Colonic mucosa (tissue), 4 donors: ENCODE data around the gene RACGAP1. TPM values are rescaled to one million over a fixed set of nuclear protein-coding genes. Genes with fewer than 3 reads are reported as not detected.

Source experiments
- DNase-seq: peaks from one replicate; pipeline ENCODE4 v3.0.0-alpha.2; 2020
- H3K27ac ChIP-seq: fragments of 200-600 bp; one replicate; pipeline ENCODE4 v1.8.0; 2021
- H3K27me3 ChIP-seq: fragments of 200-600 bp; one replicate; pipeline ENCODE4 v1.8.0; 2021
- H3K36me3 ChIP-seq: fragments of 200-600 bp; one replicate; pipeline ENCODE4 v1.8.0; 2021
- H3K4me1 ChIP-seq: fragments of 200-600 bp; one replicate; pipeline ENCODE4 v1.8.0; 2021; ENCODE audit warnings: mild to moderate bottlenecking
- H3K4me3 ChIP-seq: fragments of 200-600 bp; one replicate; pipeline ENCODE4 v1.8.0; 2021
- H3K9ac ChIP-seq, 2 donors: one replicate each; pipeline ENCODE4 v1.7.0; 2013; ENCODE audit warnings: control low read depth in 2 of 2, low read depth in 2 of 2, low read length in 2 of 2
- H3K9me3 ChIP-seq: fragments of 200-600 bp; one replicate; pipeline ENCODE4 v1.8.0; 2021
- CTCF ChIP-seq: fragments of 200-600 bp; IDR thresholded peaks from one replicate; pipeline ENCODE4 v1.8.0; 2022; ENCODE audit warnings: antibody characterized with exemption, mild to moderate bottlenecking
- intact Hi-C: fragments of 100-400 bp; cut with DNase I; formaldehyde crosslinking; loops from one replicate; pipeline ENCODE4 v1.14.1; 2022
- total RNA-seq, 2 donors: library from RNA; stranded (reverse); fragmentation: NEBNext Ultra II Directional in 1 of 2; extraction: Animal tissue kit (Norgen Biotek cat#: 25700) in 1 of 2; gene quantifications; one replicate each; pipeline ENCODE4 v1.2.1, GENCODE V29; 2021
- donor health status: healthy.
- donor health status: DM: no; HTN: no; CAD: no.
- donor health status: DM: no; HTN: no; CAD: no.

RACGAP1 gene
- total RNA-seq, 2 donors from 2014 or later: 36.2 to 83.8 TPM

GRCh38 chr12:49967777-49968250, 57.5 kb downstream of the RACGAP1 start:
- no peak for DNase-seq
- H3K4me3 ChIP-seq: peak overlapping the region; percentile 33
- no peaks in the 10 kb centered on the region for H3K4me1 ChIP-seq
- TF ChIP-seq CTCF: no peak
- no peak overlapping the region for H3K27ac ChIP-seq
- no peaks in the 10 kb centered on the region for H3K36me3 ChIP-seq
- intact Hi-C loops: no loop called here
- peak overlapping the region in 1 of 2 donors; percentile 16 for H3K9ac ChIP-seq
- no peaks in the 10 kb centered on the region for H3K9me3 ChIP-seq
- H3K27me3 ChIP-seq: no peaks in the 10 kb centered on the region

GRCh38 chr12:49967042-49967776, 58.1 kb downstream of the RACGAP1 start:
- no peaks in the 10 kb centered on the region for H3K27me3 ChIP-seq
- peak overlapping the region in 1 of 2 donors; percentile 30 for H3K9ac ChIP-seq
- peak; percentile 70 for TF ChIP-seq CTCF
- no peak overlapping the region for H3K27ac ChIP-seq
- DNase-seq: peak; percentile 95
- H3K9me3 ChIP-seq: no peaks in the 10 kb centered on the region
- no peaks in the 10 kb centered on the region for H3K36me3 ChIP-seq
- H3K4me1 ChIP-seq: no peaks in the 10 kb centered on the region
- intact Hi-C loops: no loop called here
- H3K4me3 ChIP-seq: peak overlapping the region; percentile 33

GRCh38 chr12:49966511-49967041, 58.7 kb downstream of the RACGAP1 start:
- TF ChIP-seq CTCF: no peak
- Histone ChIP-seq H3K4me1 (no peaks in the 10 kb centered on the region), H3K4me3 (no peak overlapping the region), H3K27me3 (no peaks in the 10 kb centered on the region), H3K27ac (no peak overlapping the region), H3K9ac (no peak overlapping the region), H3K36me3 (no peaks in the 10 kb centered on the region), H3K9me3 (no peaks in the 10 kb centered on the region)
- DNase-seq: no peak
- intact Hi-C loops: no loop called here

- TF ChIP-seq CTCF: no peak
- intact Hi-C loops: no loop called here
- peaks cover 6% of the 10 kb centered on the region for H3K4me1 ChIP-seq
These were observed 59.5 kb downstream of the RACGAP1 start for GRCh38 chr12:49965836-49966235.

GRCh38 chr12:49964849-49965624, 60.3 kb downstream of the RACGAP1 start:
- intact Hi-C loops: no loop called here
- peaks cover 6% of the 10 kb centered on the region for H3K4me1 ChIP-seq
- H3K27ac ChIP-seq: no peak overlapping the region
- DNase-seq: no peak
- H3K9ac ChIP-seq: no peak overlapping the region
- H3K9me3 ChIP-seq: no peaks in the 10 kb centered on the region
- TF ChIP-seq CTCF: no peak
- H3K27me3 ChIP-seq: peaks cover 15% of the 10 kb centered on the region
- no peaks in the 10 kb centered on the region for H3K36me3 ChIP-seq
- H3K4me3 ChIP-seq: no peak overlapping the region

More at GRCh38 chr12:49965836-49966235, 59.5 kb downstream of the RACGAP1 start:
- DNase-seq: no peak
- Histone ChIP-seq H3K4me3 (no peak overlapping the region), H3K27ac (no peak overlapping the region), H3K9me3 (no peaks in the 10 kb centered on the region), H3K27me3 (peaks cover 7% of the 10 kb centered on the region), H3K36me3 (no peaks in the 10 kb centered on the region), H3K9ac (no peak overlapping the region)
